ENCODE data around the gene DNAH7. TPM values are rescaled to one million over a fixed set of nuclear protein-coding genes. Genes with fewer than 3 reads are reported as not detected.
"Not testable (repeated sequence)": the region's sequence is repeated elsewhere in the genome, so short reads cannot be mapped to it uniquely, and the experiment has no call there.

DNAH7 gene
- total RNA-seq, 1 experiment from 2014 or later, result 1.3 TPM

- no peak for DNase-seq (ENCODE audit: low read depth)
These were observed 101.3 kb downstream of the DNAH7 start for GRCh38 chr2:195967336-195967735.

DNA sequence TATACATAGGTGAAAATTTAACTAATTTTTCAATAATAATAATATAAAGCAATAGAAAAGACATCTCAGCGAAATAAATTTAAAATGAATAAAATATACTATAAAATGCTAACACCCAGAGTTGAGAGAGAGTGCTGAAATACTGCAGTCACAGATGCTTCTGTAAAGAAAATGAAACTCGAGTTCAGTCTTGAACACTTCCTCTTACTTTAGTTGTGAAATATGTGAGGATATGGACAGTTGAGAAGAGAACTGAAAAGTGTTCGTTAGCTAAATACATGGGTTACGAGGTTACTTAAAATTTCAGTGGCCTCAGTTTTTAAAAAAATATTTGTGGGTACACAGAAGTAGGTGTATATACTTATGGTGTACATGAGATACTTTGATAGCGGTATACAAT lies 106.8 kb downstream of the DNAH7 start:
- DNase-seq (ENCODE audit: low read depth), result no peak

- no peak for DNase-seq (ENCODE audit: low read depth)
These were observed 109.3 kb downstream of the DNAH7 start for GRCh38 chr2:195959341-195959740.

- DNase-seq (ENCODE audit: low read depth), result no peak
These were observed 111.9 kb downstream of the DNAH7 start for GRCh38 chr2:195956725-195957124.

- no peak for DNase-seq (ENCODE audit: low read depth)
These were observed 123.6 kb downstream of the DNAH7 start for GRCh38 chr2:195945056-195945455.

GRCh38 chr2:195937176-195937575 lies 131.5 kb downstream of the DNAH7 start:
- no peak for DNase-seq (ENCODE audit: low read depth)

GRCh38 chr2:195934484-195934883 lies 134.2 kb downstream of the DNAH7 start:
- DNase-seq (ENCODE audit: low read depth), result no peak

GRCh38 chr2:195929531-195929930 lies 139.1 kb downstream of the DNAH7 start:
- DNase-seq (ENCODE audit: low read depth), result no peak

DNA sequence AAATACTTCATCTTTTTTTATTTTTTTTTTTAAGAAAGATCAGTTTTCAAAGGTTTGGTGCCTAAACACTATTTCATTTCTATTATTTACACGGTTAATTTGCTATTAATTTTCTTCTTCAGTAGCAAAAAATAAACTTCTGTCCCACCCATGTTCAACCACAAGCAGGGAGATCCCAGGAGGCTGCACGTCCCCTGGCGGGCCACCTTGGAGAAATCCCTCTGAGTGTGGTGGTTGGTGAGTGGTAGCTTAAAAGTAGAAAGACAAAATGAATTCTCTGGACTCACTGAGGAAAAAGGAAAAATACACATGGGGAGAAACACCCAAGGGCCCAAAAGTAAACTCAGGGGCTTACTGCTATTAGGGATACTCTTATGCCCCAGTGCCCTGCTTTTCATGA lies 143.5 kb downstream of the DNAH7 start:
- DNase-seq (ENCODE audit: low read depth), result no peak

GRCh38 chr2:195923889-195924288 lies 144.7 kb downstream of the DNAH7 start:
- DNase-seq (ENCODE audit: low read depth), result no peak

- not testable (repeated sequence) for DNase-seq (ENCODE audit: low read depth)
These were observed 151.5 kb downstream of the DNAH7 start for GRCh38 chr2:195917021-195917600.

DNA sequence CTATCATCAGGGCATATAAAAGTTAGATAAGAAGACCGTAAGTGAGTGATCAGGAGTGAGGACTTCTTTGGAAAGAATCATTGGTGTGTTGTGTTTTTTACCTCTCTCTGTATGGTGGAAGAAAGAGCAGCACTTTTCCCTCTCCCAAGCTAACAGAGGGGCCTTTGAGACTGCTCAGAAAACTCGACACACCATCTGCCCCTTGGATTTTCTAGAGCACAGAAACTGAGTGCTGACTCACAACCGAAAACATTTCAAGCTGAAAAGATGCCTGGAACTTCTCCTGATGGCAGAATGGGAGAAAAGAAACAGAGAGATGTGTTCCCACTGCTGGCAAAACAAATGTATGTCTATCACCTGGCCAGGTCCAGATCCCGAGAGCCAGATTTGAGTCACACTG lies 156.6 kb downstream of the DNAH7 start:
- DNase-seq (ENCODE audit: low read depth), result no peak

GRCh38 chr2:195910570-195910969 lies 158.1 kb downstream of the DNAH7 start:
- DNase-seq (ENCODE audit: low read depth), result no peak

DNA sequence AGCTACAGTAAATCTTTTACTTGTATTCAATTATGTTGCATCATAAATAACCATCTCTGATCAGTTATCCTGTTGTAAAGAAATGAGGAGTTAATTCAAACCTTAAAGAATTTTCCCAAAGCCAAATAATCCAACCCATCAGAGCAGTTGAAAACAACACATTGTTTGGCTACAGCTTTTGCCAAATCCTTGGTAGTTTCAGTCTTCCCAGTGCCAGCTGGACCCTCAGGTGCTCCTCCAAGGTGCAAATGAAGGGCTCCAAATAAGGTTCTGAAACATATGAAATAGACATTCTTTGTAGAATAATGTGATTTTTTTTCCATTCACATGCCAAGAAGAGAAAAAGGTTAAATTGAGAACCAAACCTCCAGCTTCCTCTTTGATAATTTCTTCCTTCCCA lies 158.7 kb downstream of the DNAH7 start:
- DNase-seq (ENCODE audit: low read depth), result no peak

DNA sequence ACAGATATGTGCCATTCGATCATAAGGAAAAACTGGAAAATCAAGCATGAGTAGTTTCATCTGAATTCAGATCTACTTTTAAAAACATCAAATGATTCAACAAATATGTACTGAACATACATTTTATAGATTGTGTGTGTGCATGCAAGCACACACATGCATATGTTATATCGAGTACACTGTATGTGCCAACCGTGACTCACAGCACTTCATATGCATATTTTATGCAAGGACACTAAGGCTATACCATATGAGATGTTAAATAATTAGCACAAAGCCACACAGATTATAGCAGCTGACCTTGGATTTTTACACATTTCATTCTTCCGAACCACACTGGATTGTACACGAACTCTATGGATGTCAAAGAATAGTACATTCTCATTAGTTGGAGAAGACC lies 161.2 kb downstream of the DNAH7 start:
- no peak for DNase-seq (ENCODE audit: low read depth)

GRCh38 chr2:195903956-195904355 lies 164.7 kb downstream of the DNAH7 start:
- no peak for DNase-seq (ENCODE audit: low read depth)

- DNase-seq (ENCODE audit: low read depth), result no peak
These were observed 165.8 kb downstream of the DNAH7 start for GRCh38 chr2:195902857-195903256.

GRCh38 chr2:195899226-195899625 lies 169.4 kb downstream of the DNAH7 start:
- DNase-seq (ENCODE audit: low read depth), result no peak

DNA sequence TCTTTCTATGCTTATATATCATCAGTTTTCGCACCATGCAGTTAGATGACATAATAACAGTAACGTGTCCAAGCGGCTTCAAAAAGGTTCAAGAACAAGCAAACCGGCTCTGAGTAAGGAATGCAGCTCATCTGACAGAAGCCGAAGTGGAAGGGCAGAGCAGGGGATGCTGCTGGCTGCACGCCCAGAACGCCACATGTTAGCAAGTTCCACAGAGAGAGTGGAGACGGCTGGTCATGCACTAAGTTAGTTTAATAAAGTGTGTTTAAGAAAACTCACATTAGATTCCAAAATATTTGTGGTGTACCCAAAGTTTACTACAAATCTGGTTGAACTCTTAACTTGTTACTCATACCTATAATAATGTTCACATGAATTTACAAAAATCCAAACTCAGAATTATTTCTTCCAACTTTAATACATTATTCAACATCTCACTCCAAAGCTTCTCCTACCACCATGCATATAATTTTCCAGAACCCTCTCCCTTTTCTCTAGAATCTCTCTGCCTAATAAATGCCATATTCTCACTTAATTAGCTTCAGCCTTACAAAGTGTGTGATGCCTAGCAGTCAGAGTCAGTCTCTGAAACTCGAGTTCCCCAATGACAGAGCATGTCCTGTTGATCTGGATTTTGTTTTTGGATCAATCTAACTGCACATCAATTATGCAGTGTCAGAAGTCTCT lies 170.0 kb downstream of the DNAH7 start:
- DNase-seq (ENCODE audit: low read depth), result peak; percentile 88

DNA sequence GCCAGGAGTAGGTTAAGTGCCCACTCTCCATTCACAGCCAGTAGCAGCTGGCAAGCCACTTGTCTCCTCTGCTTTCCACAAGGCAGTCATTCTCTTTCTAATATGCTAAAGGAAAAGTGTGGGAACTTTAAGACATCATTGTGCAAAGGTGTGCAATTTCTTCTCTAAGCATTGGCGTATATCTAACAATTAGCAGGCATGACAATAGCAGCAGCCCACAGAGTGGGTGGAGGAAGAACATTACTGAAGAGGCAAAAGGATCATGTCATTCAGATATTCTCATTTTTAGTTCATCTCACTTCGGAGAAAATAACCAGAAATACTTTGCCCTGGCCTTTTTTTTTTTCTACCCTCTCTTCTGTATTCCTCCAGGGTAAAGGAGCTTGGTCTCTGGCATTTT lies 177.6 kb downstream of the DNAH7 start:
- no peak for DNase-seq (ENCODE audit: low read depth)

- DNase-seq (ENCODE audit: low read depth), result no peak
These were observed 189.5 kb downstream of the DNAH7 start for GRCh38 chr2:195879153-195879552.

GRCh38 chr2:195871326-195871725 lies 197.3 kb downstream of the DNAH7 start:
- no peak for DNase-seq (ENCODE audit: low read depth)

DNA sequence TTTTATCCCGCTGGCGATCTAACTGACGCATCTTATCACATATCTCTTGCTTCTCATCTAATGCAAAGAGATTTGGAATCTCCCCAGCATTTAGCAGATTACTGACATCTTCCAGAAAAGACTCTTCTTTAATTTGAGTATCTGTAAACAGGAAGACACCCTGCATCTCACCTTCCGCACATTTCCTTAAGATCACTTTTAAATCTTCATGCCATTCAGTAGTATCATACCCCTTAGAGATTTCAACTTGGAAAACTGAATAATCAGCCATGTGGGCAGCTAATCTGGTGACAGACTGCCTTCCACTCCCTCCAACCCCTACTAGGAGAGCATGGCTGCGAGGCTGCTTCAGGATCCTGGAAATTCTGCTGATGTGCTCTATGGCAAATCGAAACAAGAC lies 204.3 kb downstream of the DNAH7 start:
- no peak for DNase-seq (ENCODE audit: low read depth)

DNA sequence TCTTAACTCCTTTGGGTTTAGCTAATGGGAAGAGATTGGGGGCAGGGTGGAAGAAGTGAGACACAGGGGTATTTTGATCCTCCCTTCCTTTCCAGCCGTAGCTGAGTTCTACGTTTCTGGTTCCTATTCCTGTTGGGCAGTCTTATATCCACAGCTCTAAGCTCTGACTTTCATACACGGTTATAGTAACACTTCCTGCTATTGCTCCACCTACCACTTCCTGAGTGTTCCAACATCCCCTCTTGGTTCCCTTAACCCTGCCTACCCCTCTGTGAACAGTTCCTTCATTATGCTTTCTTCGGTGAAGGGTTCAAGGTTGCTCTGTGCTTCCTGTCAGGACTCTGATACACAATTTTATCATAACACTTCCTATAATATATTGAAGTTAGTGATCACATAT lies 205.1 kb downstream of the DNAH7 start:
- DNase-seq (ENCODE audit: low read depth), result no peak
